Activated CD8-positive, alpha-beta T cell treated with anti-CD3 and anti-CD28 coated beads for 36 hours (primary cell): ENCODE measurements around the gene TLCD1. TPM values are rescaled to one million over a fixed set of nuclear protein-coding genes. Genes with fewer than 3 reads are reported as not detected.

Experiments used
- ATAC-seq: fragments of 200-7000 bp; cut with Tn5 transposase; one replicate; pipeline ENCODE4 v1.10.0; 2021; ENCODE audit warnings: mild to moderate bottlenecking, moderate library complexity
- CTCF ChIA-PET: fragments of 350-600 bp; sonication (Branson Sonifier 250); formaldehyde crosslinking; loops from one replicate; lab custom pipeline; 2021; ENCODE audit warnings: antibody characterized with exemption; lab: Charles Lee
- POLR2A ChIA-PET: fragments of 350-600 bp; sonication (Branson Sonifier 250); formaldehyde crosslinking; loops from one replicate; lab custom pipeline; 2021; ENCODE audit warnings: antibody characterized with exemption; lab: Charles Lee
- DNase-seq: peaks from one replicate; pipeline ENCODE4 v3.0.0-alpha.2; 2020
- H3K27ac Mint-ChIP-seq: one replicate; pipeline ENCODE4 v1.8.0; 2021; ENCODE audit warnings: mild to moderate bottlenecking, mixed read lengths
- H3K27me3 Mint-ChIP-seq: one replicate; pipeline ENCODE4 v1.8.0; 2021; ENCODE audit warnings: mixed read lengths
- H3K36me3 Mint-ChIP-seq: one replicate; pipeline ENCODE4 v1.8.0; 2021; ENCODE audit warnings: low read depth, mixed read lengths
- H3K4me1 Mint-ChIP-seq: one replicate; pipeline ENCODE4 v1.8.0; 2021; ENCODE audit warnings: low read depth, mixed read lengths
- H3K4me3 Mint-ChIP-seq: one replicate; pipeline ENCODE4 v1.8.0; 2021; ENCODE audit warnings: mild to moderate bottlenecking, moderate library complexity, mixed read lengths
- H3K9me3 Mint-ChIP-seq: one replicate; pipeline ENCODE4 v1.8.0; 2021; ENCODE audit warnings: mixed read lengths
- intact Hi-C: fragments of 100-400 bp; cut with micrococcal nuclease; formaldehyde crosslinking; loops from one replicate; pipeline ENCODE4 v1.10.0; 2022
- total RNA-seq, 2 experiments: library from RNA; stranded (reverse); gene quantifications; one replicate each; pipeline ENCODE4 v1.2.3, GENCODE V29; 2021
- TF ChIP-seq, protein P1 (sequence below): fragments of 200-600 bp; IDR thresholded peaks from one replicate; pipeline ENCODE4 v1.8.0; 2022; ENCODE audit warnings: antibody characterized with exemption, mild to moderate bottlenecking

TLCD1 gene
- total RNA-seq, 2 experiments from 2014 or later = 6.5 to 8.7 TPM

DNA sequence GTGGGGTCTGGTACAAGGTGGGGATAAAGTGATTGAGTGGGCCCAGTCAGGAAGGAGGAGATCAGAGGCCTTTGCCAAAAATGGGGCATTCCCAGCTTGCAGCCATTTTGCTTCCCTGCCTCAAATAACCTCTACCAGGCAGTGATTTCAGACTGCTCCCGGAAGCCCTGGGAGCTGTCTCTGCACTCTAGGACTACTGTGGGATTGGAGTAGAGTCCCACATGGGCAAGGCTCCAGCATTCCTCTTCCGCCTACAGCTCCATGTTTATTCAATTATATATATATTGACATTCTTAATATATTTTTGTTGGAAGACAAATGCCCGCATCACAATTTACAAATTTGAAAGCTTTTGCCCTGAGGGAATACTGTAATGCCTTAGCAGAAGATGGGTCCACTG lies 50.5 kb downstream of the TLCD1 start:
- Mint-ChIP-seq H3K4me1 (no peaks in the 10 kb centered on the region), H3K27ac (no peak overlapping the region), H3K27me3 (no peaks in the 10 kb centered on the region), H3K4me3 (no peak overlapping the region), H3K36me3 (peaks cover 65% of the 10 kb centered on the region), H3K9me3 (no peaks in the 10 kb centered on the region)
- POLR2A ChIA-PET = interaction anchor here (0.8 to 1.1 kb wide), 3 partner anchors 15 to 35 kb away, joined by 3 read pairs; no protein-coding TSS in a partner anchor
- TF ChIP-seq, protein P1, sequence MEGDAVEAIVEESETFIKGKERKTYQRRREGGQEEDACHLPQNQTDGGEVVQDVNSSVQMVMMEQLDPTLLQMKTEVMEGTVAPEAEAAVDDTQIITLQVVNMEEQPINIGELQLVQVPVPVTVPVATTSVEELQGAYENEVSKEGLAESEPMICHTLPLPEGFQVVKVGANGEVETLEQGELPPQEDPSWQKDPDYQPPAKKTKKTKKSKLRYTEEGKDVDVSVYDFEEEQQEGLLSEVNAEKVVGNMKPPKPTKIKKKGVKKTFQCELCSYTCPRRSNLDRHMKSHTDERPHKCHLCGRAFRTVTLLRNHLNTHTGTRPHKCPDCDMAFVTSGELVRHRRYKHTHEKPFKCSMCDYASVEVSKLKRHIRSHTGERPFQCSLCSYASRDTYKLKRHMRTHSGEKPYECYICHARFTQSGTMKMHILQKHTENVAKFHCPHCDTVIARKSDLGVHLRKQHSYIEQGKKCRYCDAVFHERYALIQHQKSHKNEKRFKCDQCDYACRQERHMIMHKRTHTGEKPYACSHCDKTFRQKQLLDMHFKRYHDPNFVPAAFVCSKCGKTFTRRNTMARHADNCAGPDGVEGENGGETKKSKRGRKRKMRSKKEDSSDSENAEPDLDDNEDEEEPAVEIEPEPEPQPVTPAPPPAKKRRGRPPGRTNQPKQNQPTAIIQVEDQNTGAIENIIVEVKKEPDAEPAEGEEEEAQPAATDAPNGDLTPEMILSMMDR = no peak
- intact Hi-C loops = no loop called here
- ATAC-seq = no peak
- CTCF ChIA-PET = interaction anchor here (1.0 to 6.9 kb wide), 6 partner anchors 13 to 51 kb away, joined by 3 to 66 read pairs (median 4); partner anchors contain the start of gene BLTP2
- DNase-seq = no peak

Other genes starting within 250 kb of the TLCD1 start
- not detected for gene FOXN1, start 219.9 kb downstream of the TLCD1 start, total RNA-seq
- 10 to 100 TPM; 43.6 to 44.8 TPM for gene UNC119, start 173.6 kb downstream of the TLCD1 start, total RNA-seq
- 10 to 100 TPM; 33.8 to 36.9 TPM for gene PIGS, start 154.7 kb downstream of the TLCD1 start, total RNA-seq
- gene ALDOC, start 149.3 kb downstream of the TLCD1 start, total RNA-seq = 100 to 1,000 TPM; 142 to 146 TPM
- gene SPAG5, start 127.2 kb downstream of the TLCD1 start, total RNA-seq = 100 to 1,000 TPM; 140 to 141 TPM
- 10 to 100 TPM; 22.5 to 24.9 TPM for gene RSKR, start 112.0 kb downstream of the TLCD1 start, total RNA-seq
- gene BLTP2, start 81.1 kb downstream of the TLCD1 start, total RNA-seq = 100 to 1,000 TPM; 137 to 140 TPM
- 10 to 100 TPM; 37.4 to 39.0 TPM for gene SDF2, start 64.3 kb downstream of the TLCD1 start, total RNA-seq
- 10 to 100 TPM; 60.3 to 63.3 TPM for gene SUPT6H, start 64.0 kb downstream of the TLCD1 start, total RNA-seq
- gene PROCA1, start 14.3 kb downstream of the TLCD1 start, total RNA-seq = 1 to 10 TPM; 5.0 to 5.1 TPM
- 10 to 100 TPM in 1 of 2 experiments, 1 to 10 TPM in 1; 9.8 to 14.4 TPM for gene RAB34, start 8.4 kb downstream of the TLCD1 start, total RNA-seq
- 1,000 to 10,000 TPM; 2,633 to 2,644 TPM for gene RPL23A, start 6.2 kb downstream of the TLCD1 start, total RNA-seq
- 1 to 10 TPM; 3.6 to 3.9 TPM for gene NEK8, start 2.6 kb upstream of the TLCD1 start, total RNA-seq
- 100 to 1,000 TPM; 140 to 151 TPM for gene TRAF4, start 17.8 kb upstream of the TLCD1 start, total RNA-seq
- 10 to 100 TPM; 14.7 to 15.2 TPM for gene FAM222B, start 116.6 kb upstream of the TLCD1 start, total RNA-seq
- 10 to 100 TPM; 58.2 to 60.0 TPM for gene ERAL1, start 128.8 kb upstream of the TLCD1 start, total RNA-seq
- gene FLOT2, start 171.5 kb upstream of the TLCD1 start, total RNA-seq = 10 to 100 TPM; 59.7 to 60.1 TPM
- gene DHRS13, start 176.8 kb upstream of the TLCD1 start, total RNA-seq = 10 to 100 TPM; 37.3 to 38.2 TPM
- 10 to 100 TPM; 45.7 to 52.6 TPM for gene PHF12, start 225.3 kb upstream of the TLCD1 start, total RNA-seq